CD14-positive monocyte (primary cell): ENCODE results near the gene SRGAP1. TPM values are rescaled to one million over a fixed set of nuclear protein-coding genes. Genes with fewer than 3 reads are reported as not detected.
"Not testable (repeated sequence)": the region's sequence is repeated elsewhere in the genome, so short reads cannot be mapped to it uniquely, and the experiment has no call there.

ENCODE experiments used
- DNase-seq, 3 donors: peaks; one replicate each; pipeline ENCODE4 v3.0.0-alpha.2; 2011 to 2022
- H2AFZ ChIP-seq: 2 replicates; pipeline ENCODE4 v1.6.0; 2012; ENCODE audit warnings: mild to moderate bottlenecking, low read depth, low read length, inconsistent platforms; ENCODE audit not compliant: insufficient read depth, poor library complexity, severe bottlenecking
- H3K27ac ChIP-seq, 2 donors: 1 replicate in 1 of 2; 2 replicates in 1 of 2; pipeline ENCODE4 v1.5.1; 2012 to 2013; ENCODE audit warnings: low read length in 2 of 2, control low read depth in 1 of 2, inconsistent platforms in 1 of 2, low read depth in 1 of 2, mild to moderate bottlenecking in 1 of 2
- H3K27me3 ChIP-seq, 2 donors: one replicate each; pipeline versions ENCODE4 v1.6.0 to v1.6.1; 2011 to 2013; ENCODE audit warnings: low read length in 2 of 2; ENCODE audit not compliant: control insufficient read depth in 2 of 2, insufficient read depth in 2 of 2
- H3K36me3 ChIP-seq, 2 donors: replicated peaks in 1 of 2; 1 replicate in 1 of 2; 2 replicates in 1 of 2; pipeline versions ENCODE4 v1.5.1 to v1.6.1; 2012 to 2013; ENCODE audit warnings: low read length in 2 of 2, control low read depth in 1 of 2, inconsistent platforms in 1 of 2, mild to moderate bottlenecking in 1 of 2; ENCODE audit not compliant: insufficient read depth in 2 of 2, control insufficient read depth in 1 of 2
- H3K4me1 ChIP-seq, 2 donors: 1 replicate in 1 of 2; 2 replicates in 1 of 2; pipeline versions ENCODE4 v1.5.1 to v1.6.1; 2012 to 2013; ENCODE audit warnings: low read length in 2 of 2, control low read depth in 1 of 2, inconsistent platforms in 1 of 2, mild to moderate bottlenecking in 1 of 2, moderate library complexity in 1 of 2; ENCODE audit not compliant: insufficient read depth in 2 of 2, control insufficient read depth in 1 of 2
- H3K4me2 ChIP-seq: replicated peaks from 2 replicates; pipeline ENCODE3; 2012; ENCODE audit warnings: low read length, moderate library complexity, mild to moderate bottlenecking; ENCODE audit not compliant: poor library complexity, severe bottlenecking; ENCODE audit errors: extremely low read depth
- H3K4me3 ChIP-seq, 3 experiments: fragments of 200-600 bp in 1 of 3; sonication (generic) in 1 of 3; replicated peaks in 1 of 3; 1 replicate in 2 of 3; 2 replicates in 1 of 3; pipeline ENCODE4 v1.5.1; 2011 to 2013; ENCODE audit warnings: low read length in 3 of 3, mild to moderate bottlenecking in 3 of 3, control low read depth in 2 of 3, low read depth in 2 of 3, inconsistent platforms in 1 of 3, moderate library complexity in 1 of 3
- H3K79me2 ChIP-seq: 2 replicates; pipeline ENCODE4 v1.6.0; 2012; ENCODE audit warnings: mild to moderate bottlenecking, control low read depth, inconsistent platforms, low read length, moderate library complexity; ENCODE audit not compliant: insufficient read depth
- H3K9ac ChIP-seq: 2 replicates; pipeline ENCODE4 v1.6.0; 2017; ENCODE audit warnings: low read length, mild to moderate bottlenecking; ENCODE audit not compliant: insufficient read depth, poor library complexity, severe bottlenecking
- H3K9me3 ChIP-seq, 2 donors: replicated peaks in 1 of 2; 1 replicate in 1 of 2; 2 replicates in 1 of 2; pipeline versions ENCODE4 v1.5.1 to v1.6.1; 2012 to 2013; ENCODE audit warnings: low read length in 2 of 2, control low read depth in 1 of 2; ENCODE audit not compliant: control insufficient read depth in 1 of 2, insufficient read depth in 1 of 2
- H4K20me1 ChIP-seq: 2 replicates; pipeline ENCODE4 v1.6.0; 2012; ENCODE audit warnings: mild to moderate bottlenecking, low read length, control low read depth, moderate library complexity; ENCODE audit not compliant: insufficient read depth
- H3K27ac Mint-ChIP-seq, 7 donors: one replicate each; pipeline ENCODE4 v1.8.0; 2020; ENCODE audit warnings: mild to moderate bottlenecking in 7 of 7, mixed read lengths in 7 of 7, moderate library complexity in 6 of 7, inconsistent platforms in 2 of 7
- H3K27me3 Mint-ChIP-seq, 3 donors: one replicate each; pipeline ENCODE4 v1.8.0; 2021 to 2022; ENCODE audit warnings: low read depth in 3 of 3, mild to moderate bottlenecking in 3 of 3, mixed read lengths in 3 of 3, moderate library complexity in 3 of 3, inconsistent platforms in 1 of 3
- H3K36me3 Mint-ChIP-seq, 2 donors: one replicate each; pipeline ENCODE4 v1.8.0; 2020; ENCODE audit warnings: mixed read lengths in 2 of 2, inconsistent platforms in 1 of 2, mild to moderate bottlenecking in 1 of 2
- H3K4me1 Mint-ChIP-seq: one replicate; pipeline ENCODE4 v1.8.0; 2020; ENCODE audit warnings: mild to moderate bottlenecking, mixed read lengths
- H3K4me3 Mint-ChIP-seq, 2 donors: one replicate each; pipeline ENCODE4 v1.8.0; 2020; ENCODE audit warnings: mild to moderate bottlenecking in 2 of 2, mixed read lengths in 2 of 2, moderate library complexity in 1 of 2
- H3K9me3 Mint-ChIP-seq, 7 donors: one replicate each; pipeline ENCODE4 v1.8.0; 2020 to 2022; ENCODE audit warnings: mixed read lengths in 7 of 7, mild to moderate bottlenecking in 6 of 7, moderate library complexity in 6 of 7, inconsistent platforms in 2 of 7
- CTCF ChIP-seq: fragments of 200-600 bp; IDR thresholded peaks from one replicate; pipeline ENCODE4 v1.8.0; 2022; ENCODE audit warnings: antibody characterized with exemption, mild to moderate bottlenecking
- WGBS: methylation state at CpG from one replicate; pipeline ENCODE4 v1.1.5; 2013; ENCODE audit warnings: missing lambda C conversion rate; ENCODE audit not compliant: insufficient coverage; 5-methylcytosine and 5-hydroxymethylcytosine counted together
- intact Hi-C, 2 donors: fragments of 100-400 bp; cut with micrococcal nuclease; formaldehyde crosslinking; loops; one replicate each; pipeline versions ENCODE4 v1.15.0 to v1.15.1; 2023
- polyA plus RNA-seq, 3 donors: library from polyadenylated mRNA; depleted of rRNA in 1 of 3; unstranded in 2 of 3; stranded (reverse) in 1 of 3; fragments of 300-500 nt in 2 of 3; fragments of >200 nt in 1 of 3; fragmentation: Illumina TruSeq in 2 of 3; gene quantifications; 1 replicate in 2 of 3; 2 replicates in 1 of 3; pipeline ENCODE4 v1.2.3, GENCODE V29; 2012 to 2021

SRGAP1 gene
- polyA plus RNA-seq, 3 donors: 0.05 to 0.52 (median 0.07) TPM

DNA sequence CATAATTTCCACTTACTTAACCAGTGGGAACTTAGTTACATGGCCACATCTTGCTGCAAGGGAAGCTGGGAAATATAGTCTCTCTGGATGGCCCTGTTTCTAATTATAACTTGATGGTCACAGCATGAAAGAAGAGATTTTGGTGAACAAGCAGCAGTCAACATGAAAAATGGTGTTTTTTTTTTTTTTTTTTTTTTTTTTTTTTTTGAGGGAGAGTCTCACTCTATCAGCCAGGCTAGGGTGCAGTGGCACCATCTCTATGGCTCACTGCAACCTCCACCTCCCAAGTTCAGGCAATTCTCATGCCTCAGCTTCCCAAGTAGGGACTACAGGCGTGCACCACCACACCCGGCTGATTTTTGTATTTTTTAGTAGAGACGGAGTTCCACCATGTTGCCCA, 10.8 kb downstream of the SRGAP1 start:
- Histone ChIP-seq H3K27me3 (no peaks in the 10 kb centered on the region), H2AFZ (no peak overlapping the region), H3K9ac (no peak overlapping the region), H3K4me3 (no peak overlapping the region), H4K20me1 (no peaks in the 10 kb centered on the region), H3K9me3 (no peaks in the 10 kb centered on the region), H3K4me2 (no peak overlapping the region), H3K79me2 (no peaks in the 10 kb centered on the region), H3K4me1 (no peaks in the 10 kb centered on the region), H3K27ac (no peak overlapping the region), H3K36me3 (no peaks in the 10 kb centered on the region)
- Mint-ChIP-seq H3K4me3 (no peak overlapping the region), H3K36me3 (no peaks in the 10 kb centered on the region), H3K27ac (no peak overlapping the region), H3K9me3 (no peaks in the 10 kb centered on the region), H3K27me3 (peaks cover 0 to 2% (median 0%) of the 10 kb centered on the region in 3 donors), H3K4me1 (no peaks in the 10 kb centered on the region)
- WGBS: 100% methylated on average over 2 of the region's 3 CpGs
- TF ChIP-seq CTCF: no peak
- no peak for DNase-seq
- intact Hi-C loops: no loop called here

DNA sequence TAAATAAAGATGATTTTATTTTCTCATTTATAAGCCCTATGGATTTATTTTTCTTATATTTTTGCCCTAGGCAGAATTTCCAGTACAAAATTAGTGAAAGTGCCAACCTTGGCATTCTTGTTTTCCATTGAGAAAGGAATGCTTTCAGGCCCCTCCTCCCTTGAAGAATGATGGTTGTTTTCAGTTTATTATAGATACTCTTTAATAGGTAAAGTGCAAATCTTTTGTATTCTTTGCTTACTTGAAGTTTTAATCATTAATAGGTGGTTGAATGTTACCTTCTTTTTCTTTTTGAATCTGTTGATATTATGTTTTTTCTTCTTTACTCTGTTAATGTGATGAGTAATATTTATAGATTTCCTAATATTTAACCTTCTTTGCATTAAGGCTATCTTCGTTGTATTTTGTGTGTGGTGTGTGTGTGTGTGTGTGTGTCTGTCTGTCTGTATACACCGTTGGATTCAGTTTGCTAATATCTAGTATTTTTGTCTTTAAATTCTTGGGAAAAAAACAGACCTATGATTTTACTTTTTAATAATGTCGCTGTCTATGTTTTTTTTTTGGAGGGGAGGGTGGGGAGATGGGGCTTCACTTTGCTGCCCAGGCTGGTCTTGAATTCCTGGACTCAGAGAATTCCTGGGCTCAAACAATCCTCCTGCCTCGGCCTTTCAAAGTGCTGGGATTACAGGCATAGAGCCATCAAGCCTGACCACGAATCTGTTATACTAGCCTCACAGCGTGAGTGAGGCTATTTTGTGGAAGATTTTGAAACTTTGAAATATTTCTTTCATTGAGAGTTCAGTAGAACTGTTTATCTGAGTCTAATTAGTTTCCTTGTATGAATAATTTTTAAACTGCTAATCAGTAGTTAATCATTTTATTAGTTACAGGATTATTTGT, 13.5 kb downstream of the SRGAP1 start:
- H3K9ac ChIP-seq: no peak overlapping the region
- no peaks in the 10 kb centered on the region for H4K20me1 ChIP-seq
- Mint-ChIP-seq H3K9me3 (peaks cover 0 to 2% (median 0%) of the 10 kb centered on the region in 7 donors), H3K4me1 (no peaks in the 10 kb centered on the region), H3K27me3 (peaks cover 0 to 3% (median 0%) of the 10 kb centered on the region in 3 donors), H3K36me3 (no peaks in the 10 kb centered on the region), H3K4me3 (no peak overlapping the region), H3K27ac (no peak overlapping the region)
- no peaks in the 10 kb centered on the region for H3K36me3 ChIP-seq
- DNase-seq: no peak
- 40% methylated on average over 1 of the region's 6 CpGs for WGBS
- H3K4me3 ChIP-seq: no peak overlapping the region
- H3K27me3 ChIP-seq: no peaks in the 10 kb centered on the region
- intact Hi-C loops: no loop called here
- no peak overlapping the region for H2AFZ ChIP-seq
- H3K4me1 ChIP-seq: no peaks in the 10 kb centered on the region
- H3K79me2 ChIP-seq: no peaks in the 10 kb centered on the region
- H3K9me3 ChIP-seq: no peaks in the 10 kb centered on the region
- no peak for TF ChIP-seq CTCF
- H3K4me2 ChIP-seq: no peak overlapping the region
- H3K27ac ChIP-seq: no peak overlapping the region

DNA sequence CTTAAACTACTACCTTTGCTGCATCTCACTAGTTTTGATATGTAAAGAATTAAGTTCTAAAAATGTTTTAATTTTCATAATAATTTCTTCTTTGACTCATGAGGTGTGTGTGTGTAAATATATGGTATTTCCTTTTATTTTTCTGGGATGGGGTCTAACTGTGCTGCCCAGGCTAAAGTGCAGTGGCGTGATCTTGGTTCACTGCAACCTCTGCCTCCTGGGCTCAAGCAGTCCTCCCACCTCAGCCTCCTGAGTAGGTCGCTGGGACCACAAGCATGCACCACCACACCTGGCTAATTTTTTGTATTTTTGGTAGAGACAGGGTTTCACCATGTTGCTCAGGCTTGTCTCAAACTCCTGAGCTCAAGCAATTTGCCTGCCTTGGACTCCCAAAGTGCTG, 15.4 kb downstream of the SRGAP1 start:
- H3K36me3 Mint-ChIP-seq, H3K9me3 Mint-ChIP-seq, H3K79me2 ChIP-seq, H3K4me3 Mint-ChIP-seq, H3K4me3 ChIP-seq, H3K36me3 ChIP-seq, H3K9ac ChIP-seq, H3K4me1 ChIP-seq, H3K4me2 ChIP-seq, intact Hi-C loops, H3K9me3 ChIP-seq, H3K27ac ChIP-seq, H3K27me3 ChIP-seq, DNase-seq, H3K27ac Mint-ChIP-seq, H3K27me3 Mint-ChIP-seq, H4K20me1 ChIP-seq, H2AFZ ChIP-seq, H3K4me1 Mint-ChIP-seq: not testable (repeated sequence)
- no CpG with 5 or more reads among the region's 2 CpGs for WGBS
